GM10266 (cell line): ENCODE measurements around the gene DDIAS.

ENCODE experiments used
- DNase-seq: peaks from one replicate; pipeline ENCODE4 v3.0.0; 2012; ENCODE audit errors: extremely low spot score
- CTCF ChIP-seq: IDR thresholded peaks from 2 replicates; pipeline ENCODE4 v1.5.1; 2012; ENCODE audit warnings: mild to moderate bottlenecking, low read depth; ENCODE audit not compliant: control insufficient read depth, insufficient read depth; ENCODE audit errors: missing control alignments

DDIAS gene

GRCh38 chr11:82981852-82982251 is 80.3 kb downstream of the DDIAS start:
- DNase-seq, result no peak
- no peak for TF ChIP-seq CTCF
